Caki2 (cell line): ENCODE results near the gene POU6F1. TPM values are rescaled to one million over a fixed set of nuclear protein-coding genes. Genes with fewer than 3 reads are reported as not detected.

Experiments used
- DNase-seq: peaks from one replicate; pipeline ENCODE4 v3.0.0-alpha.2; 2015; ENCODE audit warnings: low read depth
- in situ Hi-C: cut with HindIII; loops from 2 replicates; pipeline ENCODE4 v1.10.0; 2016; ENCODE audit warnings: low sequenced_read_pairs, low pct_unique_long_range_greater_than_20kb, mixed read lengths
- total RNA-seq: library from RNA; depleted of rRNA; stranded (reverse); fragments of >200 nt; shearing (Covaris generic); gene quantifications from 2 replicates; pipeline ENCODE4 v1.2.3, GENCODE V29; 2014; ENCODE audit warnings: low replicate concordance

POU6F1 gene
- total RNA-seq, 1 experiment from 2014 or later = 4.4 TPM

DNA sequence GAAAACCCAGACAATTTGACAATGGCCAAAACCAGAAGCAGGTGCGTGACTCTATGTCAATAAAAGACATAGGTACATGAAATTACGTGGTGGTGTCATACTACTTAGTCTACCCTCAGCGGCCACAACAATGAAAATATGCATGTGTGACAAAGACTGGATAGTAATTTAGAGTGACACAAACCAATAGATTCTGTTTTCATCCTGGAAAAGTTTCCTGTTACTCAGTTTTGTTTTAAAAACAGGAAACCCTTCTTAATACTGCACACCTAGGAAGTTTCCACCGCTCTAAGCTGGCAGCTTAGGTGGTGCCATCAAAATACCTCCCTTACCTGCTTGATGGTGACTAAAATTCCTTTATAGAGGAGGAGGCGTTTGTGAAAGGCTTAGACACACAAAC is 15.1 kb downstream of the POU6F1 start:
- DNase-seq = no peak

DNA sequence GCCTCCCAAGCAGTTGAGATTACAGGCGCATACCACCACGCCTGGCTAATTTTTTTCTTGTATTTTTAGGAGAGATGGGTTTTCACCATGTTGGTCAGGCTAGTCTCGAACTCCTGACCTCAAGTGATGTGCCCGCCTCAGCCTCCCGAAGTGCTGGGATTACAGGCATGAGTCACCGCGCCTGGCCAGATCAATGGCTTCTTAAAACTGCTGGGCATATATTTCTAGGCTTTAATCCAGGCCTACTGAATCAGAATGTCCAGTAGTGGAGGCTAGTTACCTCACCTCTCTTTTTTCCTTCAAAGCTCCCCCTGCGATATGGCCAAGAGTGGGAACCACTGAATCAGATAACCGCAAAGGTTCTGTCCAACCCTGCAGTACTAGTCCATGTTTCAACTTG is 17.1 kb downstream of the POU6F1 start:
- no peak for DNase-seq
- in situ Hi-C loops = no loop called here

More for the DNA sequence above, 15.1 kb downstream of the POU6F1 start:
- in situ Hi-C loops = no loop called here

GRCh38 chr12:51200156-51200555 is 17.7 kb downstream of the POU6F1 start:
- in situ Hi-C loops = no loop called here
- DNase-seq = no peak

- in situ Hi-C loops = no loop called here
- DNase-seq = no peak
These were observed 18.4 kb downstream of the POU6F1 start for GRCh38 chr12:51199366-51199945.

DNA sequence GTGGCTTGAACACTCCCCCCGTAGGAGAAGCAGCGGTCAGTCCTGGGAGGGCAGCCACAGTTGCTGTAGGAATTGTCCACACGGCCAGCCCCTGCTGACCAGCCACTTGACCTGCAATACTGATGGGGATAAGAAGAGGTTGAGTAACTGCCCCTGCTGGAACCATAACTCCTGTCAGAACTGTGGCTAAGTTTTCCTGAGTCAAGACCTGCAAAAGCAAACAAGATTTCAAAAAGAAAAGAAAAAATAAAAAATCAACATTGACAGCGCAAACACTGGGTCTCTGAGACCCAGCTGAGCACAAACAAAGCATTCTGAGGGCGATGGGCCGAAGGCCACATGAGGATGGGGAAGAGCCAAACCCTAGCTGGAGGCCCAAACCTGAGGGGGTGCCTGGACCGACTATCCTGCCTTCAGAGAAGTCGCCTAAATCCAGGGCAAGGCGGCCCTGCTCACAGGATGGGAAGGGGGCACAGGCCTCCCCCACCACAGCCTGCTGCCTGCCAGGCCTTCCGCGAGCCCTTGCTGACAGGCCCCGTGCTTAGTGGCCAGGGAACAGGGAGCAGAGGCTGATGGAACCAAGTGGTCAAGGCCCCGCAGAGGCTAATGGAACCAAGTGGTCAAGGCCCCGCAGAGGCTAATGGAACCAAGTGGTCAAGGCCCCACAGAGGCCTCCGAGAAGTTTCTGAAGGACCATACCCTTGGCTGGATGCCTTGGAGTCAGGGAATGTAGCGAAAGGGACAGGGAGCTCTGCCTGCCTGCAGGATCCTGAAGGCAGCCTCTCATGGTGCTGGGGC is 19.1 kb downstream of the POU6F1 start:
- in situ Hi-C loops = no loop called here
- DNase-seq = no peak

DNA sequence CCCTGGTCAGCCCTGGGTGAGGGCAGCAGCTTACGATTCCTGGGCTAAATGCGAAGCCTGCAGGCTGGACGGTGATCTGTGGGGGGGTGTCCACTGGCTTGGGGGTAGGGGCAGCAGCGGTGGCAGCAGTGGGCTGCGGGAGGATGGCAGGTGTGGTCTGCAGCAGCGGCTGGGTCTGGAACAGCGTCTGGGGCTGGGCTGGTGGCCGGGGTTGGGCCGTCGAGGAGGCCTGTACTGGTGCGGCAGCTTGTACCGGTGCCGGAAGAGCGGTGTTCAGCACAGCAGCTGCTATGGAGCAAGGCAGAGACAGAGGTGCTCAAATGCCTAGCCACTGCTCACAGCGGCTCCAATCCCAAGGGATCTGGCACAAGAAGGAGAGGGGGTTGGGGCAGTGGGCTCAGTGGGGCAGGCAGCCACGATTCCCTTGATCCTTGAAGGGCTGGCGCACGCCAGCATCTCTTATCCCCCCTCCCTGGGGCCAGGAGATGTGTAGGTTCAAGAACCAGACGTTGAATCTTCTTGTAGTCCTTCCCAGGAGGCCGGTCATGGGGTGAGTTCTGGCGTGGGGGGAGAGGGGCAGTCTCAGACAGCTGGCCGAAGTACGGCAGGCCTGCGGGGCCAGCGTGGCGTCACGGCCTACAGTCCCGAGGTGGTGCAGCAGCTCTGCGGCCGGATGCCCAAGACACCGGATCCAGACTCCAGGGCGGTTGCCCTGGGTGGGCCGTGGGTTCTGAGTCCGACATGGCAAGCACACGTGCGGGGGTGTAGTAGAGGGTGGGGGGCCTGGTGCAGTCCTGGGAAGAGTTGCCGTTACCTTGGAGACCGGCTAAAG is 19.9 kb downstream of the POU6F1 start:
- DNase-seq = no peak
- in situ Hi-C loops = no loop called here

DNA sequence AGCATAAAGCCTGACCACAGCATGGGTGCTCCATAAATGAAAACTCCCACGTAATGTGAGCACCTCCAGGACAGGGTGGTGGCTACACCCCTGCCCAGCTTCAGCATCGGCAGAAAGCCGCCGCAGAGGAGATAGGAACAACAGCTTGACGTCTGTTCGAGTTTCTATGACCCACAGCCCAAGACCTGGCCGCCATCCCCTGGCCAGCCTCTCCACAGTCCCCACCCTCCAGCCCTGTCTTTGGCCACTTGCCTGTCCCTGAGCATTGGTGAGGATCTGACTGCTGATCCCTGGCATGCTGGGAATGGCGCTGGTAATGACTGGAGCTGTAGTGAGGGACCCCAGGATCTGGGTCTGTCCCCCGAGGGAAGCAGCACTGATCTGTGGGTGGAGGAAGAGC is 21.3 kb downstream of the POU6F1 start:
- in situ Hi-C loops = no loop called here
- no peak for DNase-seq

DNA sequence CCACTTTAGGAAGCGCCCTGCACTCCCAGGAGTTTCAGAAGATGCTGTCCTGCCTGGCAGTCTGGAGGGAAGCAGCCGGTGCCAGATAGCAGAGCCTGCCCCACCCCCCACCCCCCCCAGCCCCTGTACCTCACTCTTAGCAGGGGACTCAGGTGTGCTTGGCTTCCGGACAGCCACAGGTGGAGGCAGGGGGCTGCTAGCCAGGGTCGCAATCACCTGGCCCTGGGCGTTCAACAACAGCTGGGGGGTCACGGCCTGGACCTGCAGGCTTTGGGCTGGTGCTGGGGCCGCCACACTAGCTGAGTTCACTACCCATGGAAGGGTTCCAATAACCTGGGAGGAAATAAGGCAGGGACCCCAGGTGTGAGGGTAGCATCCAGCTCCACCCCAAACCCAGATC is 22.0 kb downstream of the POU6F1 start:
- no peak for DNase-seq
- in situ Hi-C loops = no loop called here

DNA sequence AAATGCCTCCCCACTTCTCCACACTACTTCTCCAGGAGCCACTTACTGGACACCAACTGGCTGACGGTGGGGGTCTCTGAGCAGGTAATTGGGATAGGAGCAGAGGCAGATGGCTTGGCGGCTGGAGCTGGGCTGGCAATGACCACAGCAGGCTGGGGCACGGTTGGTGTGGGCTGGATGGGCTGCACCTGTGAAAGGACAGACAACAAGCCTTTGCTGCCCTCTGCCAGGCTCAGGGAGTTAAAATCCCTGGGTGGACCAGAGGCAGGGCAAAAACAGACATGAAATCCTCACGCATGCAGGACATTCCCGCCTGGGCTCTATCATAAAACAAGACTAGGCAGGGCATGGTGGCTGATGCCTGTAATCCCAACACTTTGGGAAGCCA is 25.6 kb downstream of the POU6F1 start:
- DNase-seq = no peak
- in situ Hi-C loops = no loop called here

DNA sequence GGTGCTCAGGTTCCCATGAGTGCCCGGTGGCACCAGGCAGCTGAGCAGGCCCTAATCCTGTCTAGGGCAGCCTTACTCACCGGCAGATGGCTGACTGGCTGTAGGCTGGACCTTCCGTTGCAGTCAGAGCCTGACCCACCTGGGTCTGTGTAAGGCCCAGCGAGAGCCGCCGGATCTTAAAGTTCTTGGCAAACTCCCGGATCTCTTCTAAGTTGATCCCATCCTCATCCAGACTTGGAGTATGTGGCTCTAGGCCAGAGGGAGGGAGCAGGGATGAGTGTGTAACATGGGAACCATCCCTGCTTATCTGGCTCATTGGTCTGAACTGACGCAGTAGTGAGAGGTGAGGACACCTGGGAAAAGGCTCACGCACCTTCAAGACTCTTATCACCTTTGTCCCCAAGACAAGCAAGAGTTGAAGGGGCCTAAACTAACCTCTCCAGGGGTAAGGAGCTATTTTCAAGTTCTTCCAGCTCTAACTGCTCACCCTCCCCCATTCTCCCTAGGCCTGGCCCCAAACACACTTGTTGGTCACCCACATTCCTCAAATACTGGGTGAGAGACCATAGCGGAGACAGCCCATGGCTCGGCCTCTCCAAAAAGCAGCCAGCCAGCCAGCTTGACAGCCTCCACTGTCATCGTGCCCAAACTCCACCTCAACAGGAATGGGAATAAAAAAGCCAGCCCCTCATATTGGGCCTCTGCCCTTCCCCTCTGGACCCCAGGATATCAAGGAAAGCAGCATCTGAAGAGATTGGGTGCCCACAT is 26.2 kb downstream of the POU6F1 start:
- DNase-seq = no peak

GRCh38 chr12:51190820-51191219 is 27.0 kb downstream of the POU6F1 start:
- in situ Hi-C loops = no loop called here
- no peak for DNase-seq

More for the DNA sequence above, 26.2 kb downstream of the POU6F1 start:
- in situ Hi-C loops = no loop called here

- no peak for DNase-seq
- in situ Hi-C loops = no loop called here
These were observed 28.0 kb downstream of the POU6F1 start for GRCh38 chr12:51189790-51190355.

DNA sequence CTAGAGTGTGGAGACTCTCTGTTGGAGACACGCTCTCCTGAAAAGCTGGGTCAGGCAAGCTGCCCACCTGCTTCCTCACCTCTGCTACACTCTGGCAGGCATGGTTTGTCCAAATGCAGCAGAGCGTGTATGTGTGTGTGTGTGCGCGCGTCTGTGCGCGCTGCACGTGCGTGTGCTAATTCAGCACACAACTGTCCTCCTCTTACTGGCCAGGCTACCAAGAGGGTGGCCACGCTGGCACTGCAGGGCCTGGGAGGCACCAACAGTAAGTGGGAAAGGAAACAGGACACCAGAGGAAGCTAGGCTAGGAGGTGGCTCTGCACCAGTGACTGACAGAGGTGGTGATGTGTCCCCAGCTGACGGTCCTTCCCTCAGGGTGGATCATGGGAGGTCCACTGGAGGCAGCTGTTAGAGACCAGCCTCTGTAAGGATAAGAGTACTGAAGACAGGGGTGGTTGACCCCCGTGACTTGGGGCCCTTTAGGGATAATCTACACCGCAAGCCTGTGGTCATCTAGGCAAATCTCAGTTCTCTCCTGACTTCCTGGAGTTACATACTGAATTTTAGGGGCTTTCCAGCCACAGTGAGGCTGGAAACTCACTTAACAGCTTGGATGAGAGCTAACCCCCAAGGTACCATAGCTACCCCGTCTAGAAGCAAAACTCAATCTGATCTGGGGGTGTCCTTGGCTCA is 29.4 kb downstream of the POU6F1 start:
- no peak for DNase-seq
- in situ Hi-C loops = no loop called here

GRCh38 chr12:51187370-51187987 is 30.4 kb downstream of the POU6F1 start:
- in situ Hi-C loops = no loop called here

GRCh38 chr12:51186465-51187085 is 31.3 kb downstream of the POU6F1 start:
- DNase-seq = no peak

More at GRCh38 chr12:51187370-51187987, 30.4 kb downstream of the POU6F1 start:
- DNase-seq = no peak

GRCh38 chr12:51185171-51185717 is 32.6 kb downstream of the POU6F1 start:
- in situ Hi-C loops = no loop called here
- DNase-seq = no peak

More at GRCh38 chr12:51186465-51187085, 31.3 kb downstream of the POU6F1 start:
- in situ Hi-C loops = no loop called here
